ENCODE measurements around the gene RASGEF1B.

GRCh38 chr4:81492606-81493230 lies 21.0 kb upstream of the RASGEF1B start:
- TF ChIP-seq POLR2AphosphoS5 (IDR thresholded peaks at IDR 0.05; ENCODE audit: low read depth, low read length) = no peak
- no peak for TF ChIP-seq SIN3A (IDR thresholded peaks at IDR 0.05; ENCODE audit: borderline replicate concordance, insufficient read depth, low read length)

Measured in PFSK-1 (cell line).